Liver (tissue), 3 donors: ENCODE data around the gene ELAC1.

Source experiments
- ATF3 ChIP-seq: IDR thresholded peaks from 2 replicates; pipeline ENCODE4 v1.6.1; 2016; ENCODE audit warnings: antibody characterized with exemption
- CTCF ChIP-seq: fragments of 150-350 bp; IDR thresholded peaks from 2 replicates; pipeline ENCODE4 v1.5.1; 2017; ENCODE audit warnings: improper control_type of control experiment, low read depth, low read length; ENCODE audit not compliant: missing input control
- EGR1 ChIP-seq, 2 donors: IDR thresholded peaks; 2 replicates each; pipeline ENCODE4 v1.6.1; 2016 to 2018; ENCODE audit warnings: antibody characterized with exemption in 2 of 2, low read depth in 2 of 2
- FOXA1 ChIP-seq: IDR thresholded peaks from 2 replicates; pipeline ENCODE4 v1.6.1; 2016; ENCODE audit warnings: antibody characterized with exemption
- SP1 ChIP-seq: IDR thresholded peaks from 2 replicates; pipeline ENCODE4 v1.6.1; 2018; ENCODE audit warnings: antibody characterized with exemption, mild to moderate bottlenecking
- YY1 ChIP-seq: IDR thresholded peaks from 2 replicates; pipeline ENCODE4 v1.6.1; 2016; ENCODE audit warnings: antibody characterized with exemption, mild to moderate bottlenecking
- ZBTB33 ChIP-seq: IDR thresholded peaks from 2 replicates; pipeline ENCODE4 v1.6.1; 2016; ENCODE audit warnings: antibody characterized with exemption
- donor health status: healthy.
- donor health status: healthy.

- TF ChIP-seq YY1: no peak
- TF ChIP-seq SP1: no peak
- TF ChIP-seq CTCF: no peak
- no peak for TF ChIP-seq ZBTB33
- TF ChIP-seq EGR1 (IDR thresholded peaks at IDR 0.05; ENCODE audit: low read depth in 2 of 2): no peak
- TF ChIP-seq ATF3: no peak
- no peak for TF ChIP-seq FOXA1
These were observed 5.9 kb upstream of the ELAC1 start for GRCh38 chr18:50961974-50962373.
